ENCODE data around the gene MRPL55.

MRPL55 gene

GRCh38 chr1:228147151-228147693 lies 38.1 kb upstream of the MRPL55 start:
- no peak for DNase-seq

DNA sequence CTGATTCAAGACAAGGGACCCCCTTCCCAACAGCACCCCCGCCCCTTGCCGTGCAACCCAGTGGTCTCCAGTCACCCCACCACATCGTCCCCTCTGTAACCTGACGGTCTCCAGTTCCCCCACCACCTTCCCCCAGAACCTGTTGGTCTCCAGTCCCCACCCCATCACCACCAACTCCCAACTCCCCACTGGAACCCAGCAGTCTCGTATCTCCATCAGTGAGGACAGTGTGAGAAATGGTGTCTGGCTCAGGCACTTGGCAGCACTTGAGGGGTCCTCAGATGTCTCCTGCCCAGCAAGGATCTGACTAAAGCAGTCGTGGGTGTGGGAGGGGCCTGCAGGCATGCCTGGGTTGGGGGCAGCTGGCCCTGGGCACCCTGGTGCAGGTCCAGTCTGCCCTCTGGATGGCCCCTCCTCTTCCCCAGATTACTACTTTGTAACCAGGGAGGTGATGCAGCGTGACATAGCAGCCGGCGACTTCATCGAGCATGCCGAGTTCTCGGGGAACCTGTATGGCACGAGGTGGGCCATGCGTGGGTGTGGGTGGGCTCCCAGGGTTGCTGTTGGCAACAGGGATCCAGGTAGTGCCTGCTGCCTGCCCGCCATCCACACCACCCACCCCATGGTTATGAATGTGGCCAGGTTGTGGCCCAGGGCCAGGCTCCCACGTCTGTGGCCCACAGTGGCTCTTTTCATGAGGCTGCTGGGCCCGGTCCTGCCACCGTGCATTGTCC lies 37.5 kb upstream of the MRPL55 start:
- no peak for DNase-seq

GRCh38 chr1:228145463-228146416 lies 36.6 kb upstream of the MRPL55 start:
- no peak for DNase-seq

- DNase-seq: no peak
Measured at GRCh38 chr1:228144993-228145343, 35.9 kb upstream of the MRPL55 start.

GRCh38 chr1:228144193-228144992 lies 35.3 kb upstream of the MRPL55 start:
- no peak for DNase-seq

DNA sequence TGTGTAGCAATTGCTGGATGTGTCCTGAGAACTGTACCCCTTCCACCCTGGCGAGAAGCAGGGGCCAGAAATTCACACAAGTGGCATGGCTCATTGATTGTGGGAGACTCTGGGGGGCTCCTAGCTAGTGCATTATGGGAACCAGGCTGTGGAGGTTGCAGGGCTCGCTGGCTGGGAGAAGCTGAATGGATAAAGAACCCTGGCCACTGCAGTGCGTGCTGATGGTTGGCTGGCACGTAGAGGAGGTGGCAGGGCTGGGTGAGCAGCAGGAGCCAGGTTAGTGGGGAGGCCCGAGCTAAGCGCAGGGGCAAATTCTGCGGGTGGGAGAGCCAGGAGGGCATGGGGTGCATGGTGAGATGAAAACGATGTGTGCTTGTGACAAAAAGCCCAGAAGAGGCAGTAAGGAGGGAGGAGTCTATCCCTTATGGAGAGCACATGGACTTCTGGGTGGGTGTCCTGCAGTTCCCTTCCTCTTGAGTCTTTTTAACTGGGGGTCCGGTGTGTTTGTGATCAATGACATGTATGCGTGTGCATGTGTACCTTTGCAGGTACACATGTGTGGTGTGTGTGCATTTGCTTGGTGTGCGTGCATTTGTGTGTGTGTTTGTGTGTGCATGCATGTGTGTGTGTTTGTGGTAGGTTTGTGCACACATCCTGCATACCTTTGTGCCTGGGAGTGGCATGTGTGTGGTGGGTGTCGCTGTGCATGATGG lies 34.5 kb upstream of the MRPL55 start:
- DNase-seq: no peak

- no peak for DNase-seq
Measured at GRCh38 chr1:228142701-228143136, 33.6 kb upstream of the MRPL55 start.

- no peak for DNase-seq
Measured at GRCh38 chr1:228142155-228142691, 33.1 kb upstream of the MRPL55 start.

DNA sequence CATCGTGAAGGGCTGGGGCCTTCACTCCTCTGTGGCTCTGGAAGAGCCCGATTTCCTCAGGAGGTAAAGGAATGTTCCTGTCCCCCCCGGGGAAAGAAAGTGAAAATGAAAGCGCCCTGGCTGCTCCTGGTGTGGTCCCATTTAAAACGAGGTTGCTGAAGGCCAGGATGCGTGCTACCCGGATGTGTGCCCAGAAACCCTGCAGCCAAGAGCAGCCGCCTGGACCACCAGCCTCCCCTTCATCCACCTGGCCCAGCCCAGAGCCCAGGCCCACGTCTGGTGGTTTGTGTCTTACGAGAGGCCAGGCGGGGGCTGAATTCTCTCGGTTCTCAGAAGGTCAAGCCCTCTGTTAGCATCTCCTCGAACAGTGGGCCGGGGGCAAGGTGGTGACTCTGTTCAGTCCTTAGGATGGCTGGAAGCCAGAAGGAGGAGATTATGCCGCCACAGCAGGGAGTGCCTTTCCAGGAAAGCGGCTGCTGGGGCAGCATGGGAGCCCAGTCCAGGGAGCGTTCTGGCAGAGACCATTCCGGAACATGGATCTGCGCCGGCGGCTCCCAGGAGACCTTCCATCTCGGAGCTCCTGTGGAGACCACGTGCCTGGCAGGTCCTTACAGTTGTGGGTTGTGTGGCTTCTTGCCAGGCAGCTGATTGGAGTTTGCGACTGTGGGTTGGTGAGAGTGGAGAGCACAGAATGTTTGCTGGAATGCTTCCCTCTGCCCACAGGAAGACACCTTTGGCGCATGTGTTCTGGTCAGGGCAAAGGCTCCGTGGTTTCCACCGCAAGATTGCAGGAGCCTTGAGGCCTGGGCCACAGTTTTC lies 32.3 kb upstream of the MRPL55 start:
- DNase-seq: no peak

GRCh38 chr1:228140724-228141225 lies 31.7 kb upstream of the MRPL55 start:
- DNase-seq: no peak

- DNase-seq: peak; percentile 94
Measured at GRCh38 chr1:228139931-228140723, 31.0 kb upstream of the MRPL55 start, which contains the start of gene GUK1. TSS of gene GUK1 (plus strand) at chr1:228140279. CDS start at chr1:228140303, 24 bp downstream.

GRCh38 chr1:228139406-228139930 lies 30.4 kb upstream of the MRPL55 start:
- no peak for DNase-seq

DNA sequence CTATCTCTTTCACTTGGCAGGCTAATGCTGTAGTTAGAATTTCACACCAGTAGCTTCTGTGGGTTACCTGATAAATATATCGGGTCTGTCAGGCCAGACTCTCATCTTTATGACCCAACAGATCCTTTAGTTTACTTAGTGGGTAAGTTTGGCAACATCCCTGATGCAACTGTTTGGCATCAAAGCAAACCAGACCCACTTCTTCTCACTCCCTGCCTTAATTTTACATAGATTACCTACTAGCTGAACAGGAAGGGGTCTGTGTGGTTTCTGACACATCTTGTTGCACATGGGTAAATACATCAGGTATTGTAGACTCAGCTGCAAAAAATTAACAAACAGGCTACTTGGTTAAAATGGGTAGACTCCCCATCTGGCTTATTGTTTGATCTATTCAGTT lies 27.8 kb upstream of the MRPL55 start:
- no peak for DNase-seq

- DNase-seq: no peak
Measured at GRCh38 chr1:228134591-228134990, 25.5 kb upstream of the MRPL55 start.

DNA sequence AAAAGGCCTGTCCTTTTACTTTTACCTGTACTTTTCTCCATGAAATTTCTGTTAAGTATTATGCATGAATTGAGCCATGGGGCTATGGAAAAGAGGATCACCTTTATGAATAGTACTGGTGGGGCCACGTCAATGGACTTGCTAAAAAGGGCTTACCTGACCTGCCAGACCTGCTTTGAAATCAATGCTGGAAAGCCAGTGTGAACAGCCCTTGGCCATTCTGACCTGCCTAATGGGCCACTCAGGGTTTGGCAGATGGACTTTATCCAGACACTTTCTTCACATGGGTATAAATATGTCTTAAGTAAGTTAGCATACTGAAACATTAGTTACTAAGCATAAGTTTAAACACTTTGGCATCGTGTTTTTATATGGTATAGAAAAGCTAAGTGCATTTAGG lies 22.7 kb upstream of the MRPL55 start:
- DNase-seq: no peak

DNA sequence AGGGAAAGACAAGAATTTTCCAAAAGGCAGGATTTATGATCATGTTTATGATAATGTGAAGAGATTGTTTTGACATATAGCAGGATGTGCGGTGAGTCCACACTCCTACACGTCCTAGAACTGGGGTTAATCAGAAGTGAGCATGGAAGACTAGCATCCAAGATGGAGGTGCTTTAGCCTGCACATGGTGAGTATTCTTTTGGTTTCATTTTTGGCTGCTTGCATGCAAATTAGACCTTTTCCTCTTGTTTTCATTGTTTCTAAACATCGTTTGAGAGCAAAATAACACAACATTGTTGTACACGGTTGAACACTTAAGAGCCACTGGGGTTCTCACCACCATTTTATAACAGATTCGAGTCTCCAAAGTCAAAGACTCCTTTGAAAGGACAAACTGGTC lies 16.1 kb upstream of the MRPL55 start:
- DNase-seq: no peak

- DNase-seq: no peak
Measured at GRCh38 chr1:228123505-228123904, 14.4 kb upstream of the MRPL55 start.

GRCh38 chr1:228122921-228123441 lies 13.9 kb upstream of the MRPL55 start:
- DNase-seq: no peak

DNA sequence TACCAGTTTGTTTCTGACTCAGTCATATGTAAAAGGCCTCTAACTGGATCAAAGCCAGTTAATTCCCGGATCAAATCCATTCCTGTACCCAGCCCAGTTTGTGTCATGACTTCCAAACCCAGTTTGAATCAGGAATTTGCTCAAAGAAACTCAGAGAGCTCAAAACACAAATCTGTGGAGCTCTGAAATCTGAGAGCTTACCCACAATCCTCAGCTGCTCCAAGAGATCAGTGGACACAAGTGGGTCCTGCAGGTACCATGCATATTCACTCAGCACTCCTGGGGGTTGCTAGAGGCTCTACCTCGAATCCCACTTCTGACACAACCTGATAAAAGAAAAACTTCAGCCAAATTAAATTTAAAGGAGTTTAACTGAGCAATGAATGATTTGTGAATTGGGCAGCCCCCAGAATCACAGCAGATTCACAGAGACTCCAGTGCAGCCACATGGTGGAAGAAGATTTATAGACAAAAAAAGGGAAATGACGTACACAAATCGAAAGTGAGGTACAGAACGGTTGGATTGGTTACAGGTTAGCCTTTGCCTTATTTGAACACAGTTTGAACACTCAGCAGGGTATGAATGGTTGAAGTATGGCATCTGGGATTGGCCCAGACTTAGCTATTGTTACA lies 11.9 kb upstream of the MRPL55 start:
- no peak for DNase-seq
